GM23248 (cell line): ENCODE measurements around the gene STXBP6.

ENCODE experiments used
- EZH2 ChIP-seq: fragments of 200-600 bp; sonication (generic); IDR thresholded peaks from 2 replicates; pipeline ENCODE4 v1.6.1; 2018; ENCODE audit warnings: antibody characterized with exemption, mild to moderate bottlenecking; ENCODE audit not compliant: insufficient read depth, poor library complexity, severe bottlenecking
- EZH2phosphoT487 ChIP-seq: fragments of 200-600 bp; sonication (generic); IDR thresholded peaks from 2 replicates; pipeline ENCODE4 v1.6.1; 2018; ENCODE audit warnings: antibody characterized with exemption, moderate library complexity, mild to moderate bottlenecking, low read depth; ENCODE audit not compliant: insufficient read depth

GRCh38 chr14:24804552-24805212 is 245.3 kb downstream of the STXBP6 start:
- TF ChIP-seq EZH2, result no peak
- TF ChIP-seq EZH2phosphoT487, result no peak
